OCI-LY1 (cell line): ENCODE results near the gene TNS1.

Source experiments
- H2AFZ ChIP-seq: fragments of 200-600 bp; sonication (generic), shearing (Covaris generic); 2 replicates; pipeline ENCODE4 v1.6.0; 2014; ENCODE audit warnings: antibody characterized with exemption, mild to moderate bottlenecking, low read length
- H3F3A ChIP-seq: fragments of 200-600 bp; sonication (generic), shearing (Covaris generic); 2 replicates; pipeline ENCODE4 v1.6.0; 2014; ENCODE audit warnings: mild to moderate bottlenecking, antibody characterized with exemption, low read length, moderate library complexity; ENCODE audit not compliant: insufficient read depth
- H3K27ac ChIP-seq: fragments of 200-600 bp; sonication (generic); 2 replicates; pipeline ENCODE4 v1.5.1; 2014; ENCODE audit warnings: low read length, mixed run types, mild to moderate bottlenecking, low read depth; ENCODE audit not compliant: poor library complexity, severe bottlenecking
- H3K27me3 ChIP-seq: fragments of 200-600 bp; sonication (generic); 2 replicates; pipeline ENCODE4 v1.6.0; 2014; ENCODE audit warnings: antibody characterized with exemption, mild to moderate bottlenecking, low read length, moderate library complexity; ENCODE audit not compliant: insufficient read depth
- H3K36me3 ChIP-seq: fragments of 200-600 bp; sonication (generic); 2 replicates; pipeline ENCODE4 v1.6.1; 2014; ENCODE audit warnings: mild to moderate bottlenecking, antibody characterized with exemption, low read length, moderate library complexity, mixed read lengths; ENCODE audit not compliant: insufficient read depth
- H3K4me1 ChIP-seq: fragments of 200-600 bp; sonication (generic); 2 replicates; pipeline ENCODE4 v1.5.1; 2014; ENCODE audit warnings: mild to moderate bottlenecking, low read length, moderate library complexity; ENCODE audit not compliant: insufficient read depth, severe bottlenecking
- H3K4me2 ChIP-seq: fragments of 200-600 bp; sonication (generic), shearing (Covaris generic); 2 replicates; pipeline ENCODE4 v1.6.1; 2014; ENCODE audit warnings: low read length
- H3K4me3 ChIP-seq: fragments of 200-600 bp; sonication (generic); 2 replicates; pipeline ENCODE4 v1.5.1; 2014; ENCODE audit warnings: low read length, low read depth, mild to moderate bottlenecking, mixed read lengths; ENCODE audit not compliant: poor library complexity, severe bottlenecking
- H3K79me2 ChIP-seq: fragments of 200-600 bp; shearing (Covaris generic); 2 replicates; pipeline ENCODE4 v1.6.1; 2016; ENCODE audit warnings: mixed run types, low read length, mixed read lengths; ENCODE audit not compliant: insufficient read depth
- H3K9ac ChIP-seq: fragments of 200-600 bp; sonication (generic), shearing (Covaris generic); 2 replicates; pipeline ENCODE4 v1.6.1; 2014; ENCODE audit warnings: mild to moderate bottlenecking, low read length, mixed read lengths
- H3K9me2 ChIP-seq: fragments of 200-600 bp; sonication (generic), shearing (Covaris generic); 2 replicates; pipeline ENCODE4 v1.6.1; 2014; ENCODE audit warnings: low read depth, mild to moderate bottlenecking, low read length, mixed read lengths
- H3K9me3 ChIP-seq: fragments of 200-600 bp; shearing (Covaris generic); 2 replicates; pipeline ENCODE4 v1.6.1; 2014; ENCODE audit warnings: low read length, mixed read lengths
- H4K20me1 ChIP-seq: fragments of 200-600 bp; sonication (generic), shearing (Covaris generic); 2 replicates; pipeline ENCODE4 v1.6.0; 2016; ENCODE audit warnings: mild to moderate bottlenecking, low read length; ENCODE audit not compliant: insufficient read depth
- EZH2 ChIP-seq: fragments of 200-600 bp; sonication (generic), shearing (Covaris generic); IDR thresholded peaks from 2 replicates; pipeline ENCODE4 v1.8.0; 2017; ENCODE audit warnings: borderline replicate concordance, mixed run types, mild to moderate bottlenecking, antibody characterized with exemption, low read length, moderate library complexity, mixed read lengths
- TF ChIP-seq, protein P1 (sequence below): fragments of 200-600 bp; sonication (generic), shearing (Covaris generic); IDR thresholded peaks from 2 replicates; pipeline ENCODE4 v1.5.1; 2017; ENCODE audit warnings: mild to moderate bottlenecking, antibody characterized with exemption, low read length, moderate library complexity, mixed read lengths

Gene TNS1

GRCh38 chr2:217829420-217829819 lies 173.4 kb downstream of the TNS1 start:
- no peak overlapping the region for H3K4me2 ChIP-seq
- H3K4me1 ChIP-seq: no peaks in the 10 kb centered on the region
- no peak overlapping the region for H3K4me3 ChIP-seq
- peaks cover 4% of the 10 kb centered on the region; the same call in 1 of the 2 replicates for H3K27me3 ChIP-seq
- H4K20me1 ChIP-seq: no peaks in the 10 kb centered on the region
- no peaks in the 10 kb centered on the region for H3K36me3 ChIP-seq
- no peak overlapping the region for H3K27ac ChIP-seq
- no peaks in the 10 kb centered on the region for H3K9me3 ChIP-seq
- TF ChIP-seq, protein P1, sequence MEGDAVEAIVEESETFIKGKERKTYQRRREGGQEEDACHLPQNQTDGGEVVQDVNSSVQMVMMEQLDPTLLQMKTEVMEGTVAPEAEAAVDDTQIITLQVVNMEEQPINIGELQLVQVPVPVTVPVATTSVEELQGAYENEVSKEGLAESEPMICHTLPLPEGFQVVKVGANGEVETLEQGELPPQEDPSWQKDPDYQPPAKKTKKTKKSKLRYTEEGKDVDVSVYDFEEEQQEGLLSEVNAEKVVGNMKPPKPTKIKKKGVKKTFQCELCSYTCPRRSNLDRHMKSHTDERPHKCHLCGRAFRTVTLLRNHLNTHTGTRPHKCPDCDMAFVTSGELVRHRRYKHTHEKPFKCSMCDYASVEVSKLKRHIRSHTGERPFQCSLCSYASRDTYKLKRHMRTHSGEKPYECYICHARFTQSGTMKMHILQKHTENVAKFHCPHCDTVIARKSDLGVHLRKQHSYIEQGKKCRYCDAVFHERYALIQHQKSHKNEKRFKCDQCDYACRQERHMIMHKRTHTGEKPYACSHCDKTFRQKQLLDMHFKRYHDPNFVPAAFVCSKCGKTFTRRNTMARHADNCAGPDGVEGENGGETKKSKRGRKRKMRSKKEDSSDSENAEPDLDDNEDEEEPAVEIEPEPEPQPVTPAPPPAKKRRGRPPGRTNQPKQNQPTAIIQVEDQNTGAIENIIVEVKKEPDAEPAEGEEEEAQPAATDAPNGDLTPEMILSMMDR: no peak
- no peak for TF ChIP-seq EZH2
- no peaks in the 10 kb centered on the region for H3K79me2 ChIP-seq
- no peak overlapping the region for H3K9ac ChIP-seq
- no peaks in the 10 kb centered on the region for H3F3A ChIP-seq
- no peak overlapping the region for H2AFZ ChIP-seq
- no peaks in the 10 kb centered on the region for H3K9me2 ChIP-seq

GRCh38 chr2:217828336-217828735 lies 174.5 kb downstream of the TNS1 start:
- H3K4me2 ChIP-seq: no peak overlapping the region
- no peak overlapping the region for H3K9ac ChIP-seq
- H3F3A ChIP-seq: no peaks in the 10 kb centered on the region
- H3K9me2 ChIP-seq: no peaks in the 10 kb centered on the region
- H3K27me3 ChIP-seq: peaks cover 4% of the 10 kb centered on the region; the same call in 1 of the 2 replicates
- H3K36me3 ChIP-seq: no peaks in the 10 kb centered on the region
- H3K27ac ChIP-seq: no peak overlapping the region
- no peak for TF ChIP-seq EZH2
- TF ChIP-seq, protein P1: no peak
- H3K9me3 ChIP-seq: no peaks in the 10 kb centered on the region
- no peaks in the 10 kb centered on the region for H3K4me1 ChIP-seq
- no peak overlapping the region for H2AFZ ChIP-seq
- H3K79me2 ChIP-seq: no peaks in the 10 kb centered on the region
- no peaks in the 10 kb centered on the region for H4K20me1 ChIP-seq
- H3K4me3 ChIP-seq: no peak overlapping the region

GRCh38 chr2:217827430-217828201 lies 175.2 kb downstream of the TNS1 start:
- H3K4me2 ChIP-seq: no peak overlapping the region

More at GRCh38 chr2:217827430-217828201, 175.2 kb downstream of the TNS1 start:
- peaks cover 4% of the 10 kb centered on the region; the same call in 1 of the 2 replicates for H3K27me3 ChIP-seq
- no peak for TF ChIP-seq EZH2
- TF ChIP-seq, protein P1: no peak
- no peaks in the 10 kb centered on the region for H3K79me2 ChIP-seq
- no peaks in the 10 kb centered on the region for H4K20me1 ChIP-seq
- no peaks in the 10 kb centered on the region for H3K36me3 ChIP-seq
- H3K9me2 ChIP-seq: no peaks in the 10 kb centered on the region
- no peaks in the 10 kb centered on the region for H3K9me3 ChIP-seq
- no peak overlapping the region for H3K4me3 ChIP-seq
- H3K9ac ChIP-seq: no peak overlapping the region
- H2AFZ ChIP-seq: no peak overlapping the region
- no peaks in the 10 kb centered on the region for H3K4me1 ChIP-seq
- no peaks in the 10 kb centered on the region for H3F3A ChIP-seq
- H3K27ac ChIP-seq: no peak overlapping the region
